GM19438 (cell line): ENCODE data around the gene HLA-E.
A peak's percentile ranks its signal among the peaks of the same experiment; 100 is the strongest.
"Not testable (repeated sequence)": the region's sequence is repeated elsewhere in the genome, so short reads cannot be mapped to it uniquely, and the experiment has no call there.

Source experiments
- ATAC-seq: cut with Tn5 transposase; IDR thresholded peaks from one replicate; pipeline ENCODE4 v1.9.1; 2021; ENCODE audit warnings: low read depth; ENCODE audit not compliant: unreplicated experiment

Gene HLA-E

DNA sequence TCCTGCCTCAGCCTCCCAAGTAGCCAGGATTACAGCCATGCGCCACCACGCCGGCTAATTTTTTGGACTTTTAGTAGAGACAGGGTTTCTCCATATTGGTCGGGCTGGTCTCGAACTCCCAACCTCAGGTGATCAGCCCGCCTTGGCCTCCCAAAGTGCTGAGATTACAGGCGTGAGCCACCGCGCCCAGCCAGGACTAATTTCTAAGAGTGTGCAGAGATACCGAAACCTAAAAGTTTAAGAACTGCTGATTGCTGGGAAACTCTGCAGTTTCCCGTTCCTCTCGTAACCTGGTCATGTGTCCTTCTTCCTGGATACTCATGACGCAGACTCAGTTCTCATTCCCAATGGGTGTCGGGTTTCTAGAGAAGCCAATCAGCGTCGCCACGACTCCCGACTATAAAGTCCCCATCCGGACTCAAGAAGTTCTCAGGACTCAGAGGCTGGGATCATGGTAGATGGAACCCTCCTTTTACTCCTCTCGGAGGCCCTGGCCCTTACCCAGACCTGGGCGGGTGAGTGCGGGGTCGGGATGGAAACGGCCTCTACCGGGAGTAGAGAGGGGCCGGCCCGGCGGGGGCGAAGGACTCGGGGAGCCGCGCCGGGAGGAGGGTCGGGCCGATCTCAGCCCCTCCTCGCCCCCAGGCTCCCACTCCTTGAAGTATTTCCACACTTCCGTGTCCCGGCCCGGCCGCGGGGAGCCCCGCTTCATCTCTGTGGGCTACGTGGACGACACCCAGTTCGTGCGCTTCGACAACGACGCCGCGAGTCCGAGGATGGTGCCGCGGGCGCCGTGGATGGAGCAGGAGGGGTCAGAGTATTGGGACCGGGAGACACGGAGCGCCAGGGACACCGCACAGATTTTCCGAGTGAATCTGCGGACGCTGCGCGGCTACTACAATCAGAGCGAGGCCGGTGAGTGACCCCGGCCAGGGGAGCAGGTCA is at the start of gene HLA-E:
Gene HLA-E (plus strand): TSS at position 429 of the 945 bp plus-strand sequence. CDS start 23 bp downstream, at position 452.
- peak; percentile 75 for ATAC-seq

DNA sequence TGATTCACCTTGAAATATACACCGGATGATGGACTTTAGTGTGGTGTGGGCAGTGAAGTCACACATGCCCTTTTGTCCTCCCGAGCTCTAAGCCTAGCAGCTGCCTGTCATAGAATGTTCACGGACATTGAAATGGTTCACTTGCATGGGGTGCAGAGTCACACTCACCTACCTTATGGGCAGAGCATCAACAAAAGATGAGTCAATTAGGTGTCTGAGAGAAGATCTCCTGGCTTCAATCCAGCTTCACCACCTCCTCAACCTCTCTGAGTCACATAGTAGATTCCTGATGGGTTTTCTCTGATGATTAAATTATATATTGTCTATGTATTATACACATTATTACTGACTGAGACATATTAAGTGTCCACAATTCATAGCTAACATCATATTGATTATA is 48.1 kb upstream of the HLA-E start:
- ATAC-seq = no peak

DNA sequence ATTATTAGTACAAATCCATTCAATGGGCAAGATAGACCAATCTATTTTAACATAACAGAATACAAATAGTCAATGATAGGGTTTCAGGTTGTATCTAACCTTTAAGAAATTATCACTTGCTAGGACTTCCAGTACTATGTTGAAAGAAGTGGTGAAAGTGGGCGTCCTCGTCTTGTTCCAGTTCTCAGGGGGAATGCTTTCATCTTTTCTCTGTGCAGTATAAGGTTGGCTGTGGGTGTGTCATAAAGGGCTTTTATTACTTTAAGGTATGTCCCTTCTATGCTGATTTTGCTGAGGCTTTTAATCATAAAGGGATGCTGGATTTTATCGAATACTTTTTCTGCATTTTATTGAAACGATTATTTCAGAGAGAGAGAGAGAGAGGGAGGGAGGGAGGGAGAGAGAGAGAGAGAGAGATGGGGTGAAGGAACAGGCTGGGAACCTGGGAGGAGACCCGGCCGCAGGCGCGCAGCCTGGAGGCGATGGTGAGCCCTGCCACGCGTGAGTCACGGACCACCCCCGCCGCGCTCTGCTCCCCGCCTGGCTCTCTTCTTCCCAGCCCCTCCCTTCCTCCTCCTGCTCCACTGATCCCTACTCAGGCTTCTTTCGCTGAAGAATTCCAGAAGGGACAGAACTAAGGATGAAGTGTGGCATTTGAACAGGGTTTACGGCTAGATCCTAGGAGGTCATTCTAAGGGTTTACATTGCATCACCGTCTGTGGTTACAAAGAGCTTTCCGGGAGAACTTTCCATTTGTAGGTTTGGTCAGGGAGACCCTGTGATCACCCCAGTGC is 45.5 kb upstream of the HLA-E start:
- no peak for ATAC-seq

DNA sequence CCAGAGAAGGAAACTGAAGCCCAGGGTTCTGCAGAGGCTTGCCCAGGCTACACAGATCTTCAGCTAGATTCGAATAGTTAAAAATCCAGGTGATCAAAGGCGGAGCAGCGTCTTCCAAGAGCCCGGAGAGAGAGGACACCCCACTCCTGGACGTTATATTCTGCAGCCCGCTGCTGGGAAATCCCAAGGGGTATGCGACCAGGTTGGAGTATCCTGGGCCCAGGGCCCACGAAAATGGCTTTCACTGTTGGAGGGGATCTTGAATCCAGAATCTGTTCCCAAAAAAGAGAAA is 44.9 kb upstream of the HLA-E start:
- no peak for ATAC-seq

DNA sequence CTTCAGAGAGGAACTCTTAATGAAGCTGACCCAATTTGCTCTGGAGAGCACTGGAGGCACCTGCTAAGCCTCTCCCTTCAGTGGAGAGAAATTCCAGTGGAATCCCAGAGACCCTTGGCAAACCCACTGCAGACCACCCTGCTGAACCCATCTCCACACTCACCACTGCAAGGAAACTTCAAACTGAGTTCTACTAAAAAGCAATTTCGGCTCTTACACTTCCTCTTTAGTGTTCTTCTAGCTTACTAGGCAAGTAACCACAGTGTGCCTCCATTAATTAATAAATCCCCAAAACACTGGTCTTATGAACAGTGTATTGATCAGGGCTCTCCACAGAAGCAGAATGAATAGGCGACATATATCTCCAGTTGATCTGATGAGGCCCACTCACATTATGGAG is 43.0 kb upstream of the HLA-E start:
- ATAC-seq = no peak

DNA sequence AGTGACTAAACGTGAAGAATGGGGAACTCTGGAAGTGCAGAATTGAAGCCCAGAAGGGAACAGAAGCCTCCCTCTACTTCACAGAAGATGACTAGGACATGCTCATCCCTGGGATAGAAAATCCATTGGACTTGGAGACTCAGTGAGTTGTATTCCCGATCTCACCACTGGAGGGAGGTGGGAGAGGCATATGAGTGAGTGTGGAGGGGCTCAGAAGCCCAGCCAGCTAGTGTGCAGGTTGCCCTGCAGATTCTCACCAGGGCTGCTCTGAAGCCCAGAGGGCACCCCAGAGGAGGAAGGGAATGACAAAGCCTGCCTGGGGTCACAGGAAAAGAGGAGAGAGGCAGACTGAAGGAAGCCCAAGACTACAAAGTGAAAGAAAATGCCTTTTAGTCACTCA is 42.1 kb upstream of the HLA-E start:
- ATAC-seq = no peak

DNA sequence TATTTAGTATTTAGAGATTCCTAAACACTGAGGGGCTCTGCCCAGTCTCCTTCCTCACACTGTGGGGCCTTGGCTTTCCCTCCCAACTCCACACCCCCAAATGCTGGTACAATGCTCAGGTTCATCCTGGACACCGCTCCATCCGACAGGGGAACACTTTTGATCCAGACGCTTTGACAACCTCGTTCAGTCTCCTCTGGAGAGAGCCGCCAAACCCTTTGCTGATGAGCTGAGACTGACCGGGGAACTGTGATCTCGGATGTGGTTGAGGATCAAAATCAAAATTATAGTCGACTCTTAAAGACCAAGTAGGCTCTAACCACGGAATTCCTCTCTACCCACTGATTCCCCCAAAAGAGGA is 38.8 kb upstream of the HLA-E start:
- ATAC-seq = no peak

DNA sequence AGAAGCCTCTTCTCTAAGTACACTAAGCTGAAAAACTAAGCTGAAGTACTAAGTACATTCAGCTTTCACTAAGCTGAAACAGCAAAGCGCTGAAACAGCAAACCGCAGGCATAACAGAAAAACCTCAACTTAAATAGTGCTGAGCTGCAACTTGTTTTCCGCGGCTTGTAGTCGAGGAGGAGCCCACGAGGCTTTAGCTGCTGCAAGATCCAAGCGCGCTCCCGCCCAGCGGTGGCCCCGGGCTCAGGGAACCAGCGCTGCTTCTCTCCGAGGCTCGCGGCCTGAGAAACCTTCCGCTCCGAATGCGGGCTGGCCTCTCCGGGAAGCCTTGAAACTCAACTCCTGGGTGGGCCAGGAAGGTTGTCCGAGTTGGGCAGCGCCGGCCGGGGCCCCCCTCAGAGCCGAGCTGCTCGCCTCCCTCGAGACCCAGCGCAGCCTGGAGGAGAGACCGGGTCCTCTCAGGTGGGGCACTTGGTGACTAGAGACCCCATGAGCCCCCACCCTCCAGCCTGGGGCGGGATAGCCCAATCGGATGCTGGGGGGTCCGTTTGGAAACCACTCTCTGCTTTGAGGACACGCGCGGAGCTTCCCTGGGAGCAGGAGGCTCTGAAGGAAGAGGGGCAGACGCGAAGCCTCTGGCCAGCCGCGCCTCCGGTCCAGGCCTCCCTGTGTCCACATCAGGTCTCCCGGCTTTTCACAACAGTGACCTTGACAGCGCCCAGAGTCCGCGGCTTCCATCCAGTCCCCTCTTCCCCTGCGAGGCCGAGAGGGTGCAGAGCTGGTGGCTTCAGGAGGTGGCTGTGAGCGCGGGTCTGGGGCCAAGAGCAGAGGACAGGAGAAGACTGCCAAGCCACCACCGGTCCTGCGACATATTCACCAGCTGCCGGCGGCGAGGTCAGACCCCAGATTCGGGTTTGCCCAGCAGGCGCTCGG is 38.1 kb upstream of the HLA-E start:
- ATAC-seq = peak; percentile 65

DNA sequence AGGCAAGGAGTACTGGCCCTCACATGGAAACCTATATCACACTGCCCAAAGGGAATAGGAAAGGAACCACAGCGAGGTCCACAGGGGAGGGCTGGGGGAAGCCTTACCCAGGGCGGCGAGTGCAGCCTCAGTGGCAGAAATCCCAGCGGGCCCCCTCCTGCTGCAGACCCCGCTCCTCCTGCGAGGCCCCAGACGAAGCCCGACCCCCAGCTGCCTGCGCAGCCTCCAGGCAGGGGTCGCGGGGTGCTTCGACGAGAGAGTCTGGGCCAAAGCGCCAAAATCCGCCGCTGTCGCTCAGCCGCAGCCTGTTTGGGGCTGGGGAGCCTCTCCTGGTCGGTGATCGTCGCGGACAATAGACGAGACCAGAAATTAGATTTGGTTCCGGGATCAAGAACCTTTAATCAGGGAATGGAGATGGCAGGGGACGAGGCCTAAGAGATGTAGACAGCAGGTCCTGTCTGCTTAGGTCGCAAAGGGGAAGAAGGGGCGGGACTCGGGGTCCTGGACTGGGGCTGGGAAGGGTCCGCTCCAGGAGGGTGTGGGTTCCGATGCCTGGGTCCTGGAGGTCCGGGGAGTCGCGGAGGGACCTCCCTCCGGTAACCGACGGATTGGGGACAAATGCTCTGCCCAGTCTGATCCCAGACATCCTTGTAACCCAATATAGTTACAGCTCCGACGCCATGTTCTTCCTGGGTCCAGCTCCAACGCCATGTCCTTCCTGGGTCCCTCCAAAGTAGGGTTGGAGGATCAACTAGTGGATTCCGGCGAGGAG is 36.4 kb upstream of the HLA-E start:
- no peak for ATAC-seq

DNA sequence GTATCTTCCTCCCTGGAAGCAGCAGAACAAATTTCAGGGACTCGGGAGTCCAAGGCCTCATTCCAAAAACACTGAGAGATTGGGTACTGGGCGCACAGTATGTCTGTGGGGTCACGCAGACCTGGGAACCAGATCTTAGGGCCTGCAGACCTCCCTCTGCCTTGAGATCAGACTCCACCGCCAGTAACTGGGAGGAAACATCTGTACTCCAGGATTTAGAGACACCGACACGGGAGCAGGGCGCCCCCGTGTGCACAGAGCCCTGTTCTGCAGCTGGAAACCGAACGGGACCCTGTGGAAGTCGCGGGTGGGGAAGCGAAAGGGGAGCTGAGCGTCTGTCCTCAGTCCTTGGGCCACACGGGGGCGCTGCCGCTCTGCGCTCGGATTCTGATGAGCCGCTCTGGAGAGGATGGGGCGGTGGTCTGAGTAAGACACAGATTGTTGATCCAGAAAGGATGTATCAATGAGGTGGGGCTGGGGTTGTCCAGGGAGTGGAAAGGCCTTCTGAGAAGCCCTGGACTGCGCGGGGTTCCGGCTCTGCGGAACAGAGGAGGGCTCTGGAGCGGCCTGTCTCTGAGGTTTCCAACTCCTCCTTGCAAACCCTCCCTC is 35.7 kb upstream of the HLA-E start:
- no peak for ATAC-seq

DNA sequence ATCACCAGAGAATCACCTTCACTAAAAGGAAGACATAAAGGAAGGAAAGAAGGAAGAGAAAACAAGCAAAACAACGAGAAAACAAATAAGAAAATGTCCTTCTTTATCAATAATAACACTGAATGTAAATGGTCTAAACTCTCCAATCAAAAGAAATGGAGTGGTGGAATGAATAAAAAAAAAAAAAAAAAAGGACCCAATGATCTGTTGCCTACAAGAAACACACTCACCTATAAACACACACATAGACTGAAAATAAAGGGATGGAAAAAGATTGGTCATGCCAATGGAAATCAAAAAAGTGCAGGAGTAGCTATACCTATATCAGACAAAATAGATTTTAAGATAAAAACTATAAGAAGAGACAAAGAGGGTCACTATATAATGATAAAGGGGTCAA is 30.2 kb upstream of the HLA-E start:
- ATAC-seq = no peak

DNA sequence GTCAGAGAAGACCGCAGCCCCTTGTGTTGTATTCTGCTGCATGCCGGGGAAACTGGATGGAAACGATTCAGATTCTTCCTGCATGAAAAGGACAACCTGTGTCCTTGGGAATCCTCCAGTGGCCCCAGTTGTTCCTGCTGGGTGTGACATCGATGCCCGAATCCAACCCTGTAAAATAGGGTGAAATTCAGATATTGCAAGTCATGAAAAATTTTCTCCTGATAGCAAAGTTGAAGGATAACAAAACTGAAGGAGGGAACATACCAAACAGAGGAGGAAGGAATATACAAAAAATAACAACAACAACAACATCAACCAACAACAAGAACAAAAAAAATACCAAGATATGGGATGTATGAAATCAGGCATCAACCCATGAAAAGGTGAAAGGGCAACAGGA is 28.3 kb upstream of the HLA-E start:
- ATAC-seq = no peak

DNA sequence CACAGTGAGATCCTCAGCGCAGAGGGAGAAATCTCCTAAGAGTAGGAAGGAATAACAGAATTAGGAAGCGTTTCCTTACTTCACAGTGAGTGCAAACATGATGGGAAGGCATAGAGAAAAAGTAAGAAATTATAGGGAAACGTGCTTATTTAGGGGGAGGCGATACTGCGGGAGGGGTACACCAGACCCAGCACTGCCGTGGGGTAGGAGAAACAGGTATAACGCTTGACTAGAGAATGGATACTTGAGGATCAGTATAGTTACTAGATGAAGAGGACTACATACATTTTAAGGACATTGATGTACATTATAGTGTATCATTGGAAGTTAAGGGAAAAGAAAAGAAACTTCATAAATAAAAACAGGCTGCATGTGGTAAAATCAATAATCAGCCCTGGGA is 26.8 kb upstream of the HLA-E start:
- no peak for ATAC-seq

DNA sequence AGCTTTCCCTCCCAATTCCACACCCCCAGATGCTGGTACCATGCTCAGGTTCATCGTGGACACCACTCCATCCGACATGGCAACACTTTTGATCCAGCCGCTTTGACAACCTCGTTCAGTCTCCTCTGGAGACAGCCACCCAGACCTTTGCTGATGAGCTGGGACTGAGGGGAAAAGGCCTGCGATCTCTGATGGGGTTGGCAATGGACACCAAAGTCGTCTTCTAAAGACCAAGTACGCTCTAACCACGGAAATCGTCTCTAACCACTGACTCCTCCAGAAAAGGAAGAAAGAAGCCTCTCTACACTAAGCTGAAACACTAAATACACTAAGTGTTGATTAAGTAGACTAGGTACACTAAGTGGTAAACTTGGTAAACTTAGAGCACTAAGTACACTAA is 26.1 kb upstream of the HLA-E start:
- ATAC-seq = no peak

DNA sequence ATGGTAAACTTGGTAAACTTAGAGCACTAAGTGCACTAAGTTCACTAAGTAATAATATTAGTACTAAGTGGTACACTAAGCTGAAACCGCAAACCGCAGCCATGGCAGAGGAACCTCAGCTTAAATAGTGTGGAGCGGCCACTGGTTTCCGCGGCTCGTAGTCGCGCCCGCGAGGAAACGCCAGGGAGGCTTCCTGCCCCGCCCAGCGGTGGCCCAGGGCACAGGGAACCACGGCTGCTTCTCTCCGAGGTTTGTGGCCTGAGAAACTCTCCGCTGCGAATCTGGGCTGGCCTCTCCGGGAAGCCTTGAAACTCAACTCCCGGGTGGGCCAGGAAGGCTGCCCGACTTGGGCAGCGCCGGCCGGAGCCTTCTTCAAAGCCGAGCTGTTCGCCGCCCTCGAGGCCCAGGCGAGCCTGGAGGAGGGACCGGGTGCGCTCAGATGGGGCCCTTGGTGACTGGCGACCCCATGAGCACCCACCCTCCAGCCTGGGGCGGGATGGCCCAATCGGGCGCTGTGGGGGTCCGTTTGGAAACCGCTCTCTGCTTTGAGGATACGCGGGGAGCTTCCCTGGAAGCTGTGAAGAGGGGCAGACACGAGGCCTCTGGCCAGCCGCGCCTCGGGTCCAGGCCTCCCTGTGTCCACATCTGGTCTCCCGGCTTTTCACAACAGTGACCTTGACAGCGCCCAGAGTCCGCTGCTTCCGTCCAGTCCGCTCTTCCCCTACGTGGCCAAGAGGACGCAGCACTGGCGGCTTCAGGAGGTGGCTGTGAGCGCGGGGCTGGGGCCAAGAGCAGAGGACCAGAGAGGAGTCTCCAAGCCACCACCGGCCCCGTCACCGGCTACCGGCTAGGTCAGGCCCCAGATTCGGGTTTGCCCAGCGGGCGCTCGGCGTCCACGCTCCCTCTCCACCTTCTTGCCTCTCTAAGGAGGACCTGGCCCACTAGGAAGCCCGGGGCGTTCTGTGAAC is 25.4 kb upstream of the HLA-E start:
- no peak for ATAC-seq

DNA sequence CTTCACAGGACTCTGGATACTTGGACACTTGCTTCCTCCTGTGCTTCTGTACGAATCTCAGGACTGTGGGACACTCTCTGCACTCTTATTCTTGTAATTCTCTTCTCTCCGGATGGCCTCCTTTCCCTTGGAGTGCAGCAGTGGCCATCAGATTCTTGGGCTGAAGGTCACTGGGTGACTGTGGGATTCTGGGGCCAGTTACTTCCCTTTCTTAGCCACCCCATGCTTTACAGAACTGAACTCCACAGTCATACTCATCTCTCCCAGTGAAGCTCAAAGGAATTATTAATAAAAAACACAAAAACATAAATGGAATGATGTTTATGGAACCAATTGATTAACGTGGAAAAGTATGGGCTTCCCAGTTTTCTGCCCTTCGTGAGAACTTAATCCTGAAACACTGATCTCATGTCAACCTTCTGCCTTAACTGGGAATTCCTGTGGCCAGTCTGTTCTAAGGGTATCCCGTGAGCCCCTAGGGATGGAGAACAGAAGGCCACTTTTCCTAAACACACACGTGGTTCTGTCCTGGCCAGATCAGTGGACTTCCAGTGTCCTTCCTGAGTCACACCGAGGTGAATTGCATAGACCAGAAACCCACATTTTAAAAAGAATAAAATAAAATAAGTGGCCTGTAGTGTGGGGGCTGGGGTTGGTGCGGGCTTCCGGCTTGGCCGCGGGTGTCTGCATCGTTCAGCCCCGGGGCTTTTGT is 23.6 kb upstream of the HLA-E start:
- ATAC-seq = no peak

DNA sequence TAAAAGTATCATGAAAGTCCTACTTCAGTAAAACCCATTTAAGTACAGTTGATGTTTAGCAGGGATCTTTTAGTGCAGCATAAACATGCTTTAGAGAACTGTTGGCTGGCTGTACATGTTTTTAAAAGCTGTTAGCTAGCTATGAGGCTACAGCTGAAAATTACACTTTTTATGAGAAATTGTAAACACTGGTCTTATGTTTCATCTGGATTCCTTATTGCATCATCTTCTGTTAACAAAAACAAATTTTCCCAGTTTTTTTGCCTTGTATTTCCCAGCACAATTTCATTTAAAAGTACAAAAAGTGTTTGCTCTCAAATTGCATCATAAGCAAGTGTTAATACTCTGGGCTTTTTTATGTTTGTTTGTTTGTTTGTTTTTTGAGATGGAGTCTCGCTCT is 18.3 kb upstream of the HLA-E start:
- ATAC-seq = no peak

DNA sequence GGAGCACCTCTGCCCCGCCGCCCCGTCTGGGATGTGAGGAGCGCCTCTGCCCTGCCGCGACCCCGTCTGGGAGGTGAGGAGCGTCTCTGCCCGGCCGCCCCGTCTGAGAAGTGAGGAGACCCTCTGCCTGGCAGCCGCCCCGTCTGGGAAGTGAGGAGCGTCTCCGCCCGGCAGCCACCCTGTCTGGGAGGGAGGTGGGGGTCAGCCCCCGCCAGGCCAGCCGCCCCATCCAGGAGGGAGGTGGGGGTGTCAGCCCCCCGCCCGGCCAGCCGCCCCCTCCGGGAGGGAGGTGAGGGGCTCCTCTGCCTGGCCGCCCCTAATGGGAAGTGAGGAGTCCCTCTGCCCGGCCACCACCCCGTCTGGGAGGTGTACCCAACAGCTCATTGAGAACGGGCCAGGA is 14.2 kb upstream of the HLA-E start:
- not testable (repeated sequence) for ATAC-seq
